ENCODE measurements around the gene SPPL3.

The SPPL3 gene

DNA sequence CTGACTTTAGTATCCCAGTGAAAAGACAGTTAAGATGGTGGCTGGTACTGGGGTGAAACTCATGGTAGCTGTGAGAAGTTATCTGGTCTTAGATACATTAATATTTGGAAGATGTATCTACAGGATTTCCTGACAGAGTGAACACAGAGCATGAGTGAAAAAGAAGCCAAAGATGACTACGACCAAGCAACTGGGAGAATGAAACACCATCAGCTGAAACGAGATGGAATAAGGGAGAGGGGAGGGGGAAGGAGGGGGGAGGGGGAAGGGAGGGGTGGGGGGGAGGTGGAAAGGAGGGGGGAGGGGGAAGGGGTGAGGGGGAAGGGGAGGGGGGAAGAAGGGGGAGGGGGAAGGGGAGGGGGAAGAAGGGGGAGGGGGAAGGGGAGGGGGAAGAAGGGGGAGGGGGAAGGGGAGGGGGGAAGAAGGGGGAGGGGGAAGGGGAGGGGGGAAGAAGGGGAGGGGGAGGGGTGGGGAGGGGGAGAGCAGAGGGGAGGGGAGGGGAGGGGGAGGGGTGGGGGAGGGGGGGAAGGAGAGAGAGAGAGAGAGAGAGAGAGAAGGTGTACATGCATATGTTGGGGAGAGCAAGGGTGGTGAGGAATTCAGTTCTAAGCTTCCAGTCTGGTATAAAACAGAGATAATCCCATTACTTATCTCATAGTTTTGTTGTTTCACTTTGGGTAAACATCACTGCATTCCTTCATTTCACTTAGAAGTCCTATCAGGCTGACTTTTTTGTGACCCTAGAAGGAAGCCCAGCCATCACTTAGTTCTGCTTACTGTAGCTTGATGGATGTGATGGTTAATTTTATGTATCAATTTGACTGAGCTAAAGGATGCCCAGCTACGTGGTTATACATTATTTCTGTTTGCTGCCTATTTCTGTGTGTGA, 73.9 kb downstream of the SPPL3 start:
- TF ChIP-seq, protein P1, sequence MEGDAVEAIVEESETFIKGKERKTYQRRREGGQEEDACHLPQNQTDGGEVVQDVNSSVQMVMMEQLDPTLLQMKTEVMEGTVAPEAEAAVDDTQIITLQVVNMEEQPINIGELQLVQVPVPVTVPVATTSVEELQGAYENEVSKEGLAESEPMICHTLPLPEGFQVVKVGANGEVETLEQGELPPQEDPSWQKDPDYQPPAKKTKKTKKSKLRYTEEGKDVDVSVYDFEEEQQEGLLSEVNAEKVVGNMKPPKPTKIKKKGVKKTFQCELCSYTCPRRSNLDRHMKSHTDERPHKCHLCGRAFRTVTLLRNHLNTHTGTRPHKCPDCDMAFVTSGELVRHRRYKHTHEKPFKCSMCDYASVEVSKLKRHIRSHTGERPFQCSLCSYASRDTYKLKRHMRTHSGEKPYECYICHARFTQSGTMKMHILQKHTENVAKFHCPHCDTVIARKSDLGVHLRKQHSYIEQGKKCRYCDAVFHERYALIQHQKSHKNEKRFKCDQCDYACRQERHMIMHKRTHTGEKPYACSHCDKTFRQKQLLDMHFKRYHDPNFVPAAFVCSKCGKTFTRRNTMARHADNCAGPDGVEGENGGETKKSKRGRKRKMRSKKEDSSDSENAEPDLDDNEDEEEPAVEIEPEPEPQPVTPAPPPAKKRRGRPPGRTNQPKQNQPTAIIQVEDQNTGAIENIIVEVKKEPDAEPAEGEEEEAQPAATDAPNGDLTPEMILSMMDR (IDR thresholded peaks at IDR 0.05; ENCODE audit: low read depth, low read length, missing control alignments), result no peak
- Histone ChIP-seq H3K27ac (no peak overlapping the region), H3K36me3 (replicated peaks) (no peaks in the 10 kb centered on the region), H3K4me3 (ENCODE audit: low read depth, low read length) (no peak overlapping the region), H3K27me3 (replicated peaks) (no peaks in the 10 kb centered on the region)
- in situ Hi-C loops (cut with HindIII; ENCODE audit: low pct_ligation_motif_present, low sequenced_read_pairs), result no loop called here
- DNase-seq, result no peak

DNA sequence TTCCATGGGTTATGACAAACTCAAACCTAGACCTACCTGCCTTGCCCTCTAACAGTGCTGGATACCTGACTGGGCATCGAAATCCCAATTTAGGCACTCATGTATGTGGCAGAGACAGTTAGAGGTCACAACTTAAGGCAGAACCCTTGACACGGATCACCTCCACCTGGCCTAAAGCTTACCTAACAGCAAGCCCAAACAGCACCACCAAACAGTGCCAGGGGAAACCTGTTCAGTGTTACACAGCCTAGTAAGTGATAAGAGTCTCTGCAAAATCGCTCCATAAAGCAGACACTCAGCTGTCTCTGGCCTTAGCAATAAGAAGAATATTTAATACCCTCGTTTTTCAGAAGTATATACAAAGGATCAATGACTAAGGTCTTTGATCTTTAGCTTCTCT, 77.8 kb downstream of the SPPL3 start:
- Histone ChIP-seq H3K27me3 (replicated peaks) (no peaks in the 10 kb centered on the region), H3K36me3 (replicated peaks) (no peaks in the 10 kb centered on the region), H3K4me3 (ENCODE audit: low read depth, low read length) (no peak overlapping the region), H3K27ac (no peak overlapping the region)
- no peak for DNase-seq
- in situ Hi-C loops (cut with HindIII; ENCODE audit: low pct_ligation_motif_present, low sequenced_read_pairs), result no loop called here
- TF ChIP-seq, protein P1 (IDR thresholded peaks at IDR 0.05; ENCODE audit: low read depth, low read length, missing control alignments), result no peak

GRCh38 chr12:120825337-120825736, 78.8 kb downstream of the SPPL3 start:
- in situ Hi-C loops (cut with HindIII; ENCODE audit: low pct_ligation_motif_present, low sequenced_read_pairs), result no loop called here
- TF ChIP-seq, protein P1 (IDR thresholded peaks at IDR 0.05; ENCODE audit: low read depth, low read length, missing control alignments), result no peak
- H3K27ac ChIP-seq, result no peak overlapping the region
- no peaks in the 10 kb centered on the region for H3K36me3 ChIP-seq (replicated peaks)
- no peak overlapping the region for H3K4me3 ChIP-seq (ENCODE audit: low read depth, low read length)
- DNase-seq, result no peak
- H3K27me3 ChIP-seq (replicated peaks), result no peaks in the 10 kb centered on the region

GRCh38 chr12:120822832-120823503, 81.2 kb downstream of the SPPL3 start:
- in situ Hi-C loops (cut with HindIII; ENCODE audit: low pct_ligation_motif_present, low sequenced_read_pairs), result no loop called here
- DNase-seq, result no peak

DNA sequence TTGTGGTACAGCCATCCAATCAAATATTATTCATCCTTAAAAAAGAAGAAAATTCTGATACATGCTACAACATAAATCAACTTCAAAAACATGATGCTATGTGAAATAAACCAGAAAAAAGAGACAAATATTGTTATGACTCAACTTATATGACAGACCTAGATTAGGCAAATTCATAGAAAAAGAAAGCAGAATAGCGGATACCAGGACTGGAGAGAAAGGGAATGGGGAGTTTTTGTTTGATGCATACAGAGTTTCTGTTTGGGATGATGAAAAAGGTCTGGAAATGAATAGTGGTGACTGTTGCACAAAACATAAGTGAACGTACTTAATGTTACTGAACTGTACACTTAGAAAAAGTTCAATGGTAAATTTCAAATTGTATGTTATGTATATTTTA, 82.3 kb downstream of the SPPL3 start:
- Histone ChIP-seq H3K27me3 (replicated peaks) (no peaks in the 10 kb centered on the region), H3K36me3 (replicated peaks) (no peaks in the 10 kb centered on the region), H3K4me3 (ENCODE audit: low read depth, low read length) (no peak overlapping the region), H3K27ac (no peak overlapping the region)
- TF ChIP-seq, protein P1 (IDR thresholded peaks at IDR 0.05; ENCODE audit: low read depth, low read length, missing control alignments), result no peak
- DNase-seq, result no peak
- in situ Hi-C loops (cut with HindIII; ENCODE audit: low pct_ligation_motif_present, low sequenced_read_pairs), result no loop called here

More at GRCh38 chr12:120822832-120823503, 81.2 kb downstream of the SPPL3 start:
- Histone ChIP-seq H3K4me3 (ENCODE audit: low read depth, low read length) (no peak overlapping the region), H3K27me3 (replicated peaks) (no peaks in the 10 kb centered on the region), H3K36me3 (replicated peaks) (no peaks in the 10 kb centered on the region), H3K27ac (no peak overlapping the region)
- TF ChIP-seq, protein P1 (IDR thresholded peaks at IDR 0.05; ENCODE audit: low read depth, low read length, missing control alignments), result no peak
